Omental fat pad (tissue), 4 donors: ENCODE data around the gene CLEC11A. TPM values are rescaled to one million over a fixed set of nuclear protein-coding genes. Genes with fewer than 3 reads are reported as not detected.
"Not testable (repeated sequence)": the region's sequence is repeated elsewhere in the genome, so short reads cannot be mapped to it uniquely, and the experiment has no call there.

Experiments
- ATAC-seq: fragments of 150-250 bp; one replicate; pipeline ENCODE4 v1.9.1; 2016; ENCODE audit warnings: mild to moderate bottlenecking, moderate library complexity; ENCODE audit not compliant: low FRiP score
- DNase-seq: peaks from one replicate; pipeline ENCODE4 v3.0.0-alpha.2; 2019; ENCODE audit warnings: low spot score
- total RNA-seq, 4 donors: library from RNA; depleted of rRNA; stranded (reverse); fragments of >200 nt; gene quantifications; one replicate each; pipeline ENCODE4 v1.1.0, GENCODE V29; 2016
- TF ChIP-seq, protein P1 (sequence below), 3 donors: fragments of 450-650 bp; IDR thresholded peaks; one replicate each; pipeline ENCODE4 v1.5.1; 2016 to 2017; ENCODE audit warnings: antibody characterized with exemption in 3 of 3, mild to moderate bottlenecking in 3 of 3, moderate library complexity in 2 of 3

Gene CLEC11A
- total RNA-seq, 4 donors from 2014 or later: 17.1 to 32.0 (median 21.9) TPM

DNA sequence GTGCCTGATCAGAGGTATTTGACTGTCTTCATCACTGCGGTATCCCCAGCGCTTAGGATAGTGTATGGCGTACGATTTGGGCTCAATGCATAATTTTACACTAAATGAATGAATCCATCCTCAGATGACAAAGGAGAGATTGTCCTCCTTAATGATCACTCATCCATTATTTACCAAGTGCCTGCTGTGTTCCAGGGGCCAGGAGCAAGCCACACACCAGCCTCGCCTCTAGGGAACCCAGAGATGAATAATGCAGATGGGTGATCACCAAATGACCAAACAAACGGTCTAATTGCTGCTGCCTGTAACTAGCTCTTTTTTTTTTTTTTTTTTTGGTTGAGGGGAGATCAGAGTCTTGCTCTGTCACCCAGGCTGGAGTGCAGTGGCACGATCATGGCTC lies 41.2 kb downstream of the CLEC11A start:
- ATAC-seq (no peak), DNase-seq (no peak)
- TF ChIP-seq, protein P1, sequence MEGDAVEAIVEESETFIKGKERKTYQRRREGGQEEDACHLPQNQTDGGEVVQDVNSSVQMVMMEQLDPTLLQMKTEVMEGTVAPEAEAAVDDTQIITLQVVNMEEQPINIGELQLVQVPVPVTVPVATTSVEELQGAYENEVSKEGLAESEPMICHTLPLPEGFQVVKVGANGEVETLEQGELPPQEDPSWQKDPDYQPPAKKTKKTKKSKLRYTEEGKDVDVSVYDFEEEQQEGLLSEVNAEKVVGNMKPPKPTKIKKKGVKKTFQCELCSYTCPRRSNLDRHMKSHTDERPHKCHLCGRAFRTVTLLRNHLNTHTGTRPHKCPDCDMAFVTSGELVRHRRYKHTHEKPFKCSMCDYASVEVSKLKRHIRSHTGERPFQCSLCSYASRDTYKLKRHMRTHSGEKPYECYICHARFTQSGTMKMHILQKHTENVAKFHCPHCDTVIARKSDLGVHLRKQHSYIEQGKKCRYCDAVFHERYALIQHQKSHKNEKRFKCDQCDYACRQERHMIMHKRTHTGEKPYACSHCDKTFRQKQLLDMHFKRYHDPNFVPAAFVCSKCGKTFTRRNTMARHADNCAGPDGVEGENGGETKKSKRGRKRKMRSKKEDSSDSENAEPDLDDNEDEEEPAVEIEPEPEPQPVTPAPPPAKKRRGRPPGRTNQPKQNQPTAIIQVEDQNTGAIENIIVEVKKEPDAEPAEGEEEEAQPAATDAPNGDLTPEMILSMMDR (IDR thresholded peaks at IDR 0.05): no peak

DNA sequence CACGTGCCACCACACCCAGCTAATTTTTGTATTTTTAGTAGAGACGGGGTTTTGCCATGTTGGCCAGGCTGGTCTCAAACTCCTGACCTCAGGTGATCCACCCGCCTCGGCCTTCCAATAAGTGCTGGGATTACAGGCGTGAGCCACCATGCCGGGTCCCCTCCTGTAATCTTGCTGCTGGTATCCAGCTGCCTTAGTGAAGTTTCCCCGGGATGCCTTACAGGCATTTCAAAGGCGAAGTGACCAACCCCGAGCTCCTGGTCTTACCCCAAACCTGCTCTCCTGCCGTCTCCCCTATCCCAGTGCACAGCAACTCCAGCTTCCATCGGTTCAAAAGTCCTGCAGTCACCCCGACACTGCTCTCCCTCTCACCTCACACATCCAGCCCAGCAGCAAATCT lies 43.6 kb downstream of the CLEC11A start:
- ATAC-seq, DNase-seq: not testable (repeated sequence)

DNA sequence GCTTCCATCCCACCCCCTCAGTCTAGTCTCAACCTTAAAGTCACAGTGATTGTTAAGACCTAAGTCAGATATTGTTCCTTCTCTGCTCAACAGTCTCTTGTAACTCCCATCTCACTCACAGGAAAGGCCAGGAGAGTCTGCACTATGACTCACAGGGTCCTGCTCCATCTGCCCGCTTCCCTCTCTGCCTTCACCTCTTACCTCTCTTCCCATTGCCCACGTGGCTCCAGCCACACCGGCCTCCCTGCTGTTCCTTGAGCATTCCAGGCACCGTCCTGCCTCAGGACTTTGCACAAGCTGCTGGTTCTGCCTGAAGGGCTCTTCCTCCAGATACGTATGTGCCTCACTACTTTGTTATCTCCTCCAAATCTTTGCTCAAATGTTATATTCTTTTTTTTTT lies 44.1 kb downstream of the CLEC11A start:
- DNase-seq, ATAC-seq: not testable (repeated sequence)

DNA sequence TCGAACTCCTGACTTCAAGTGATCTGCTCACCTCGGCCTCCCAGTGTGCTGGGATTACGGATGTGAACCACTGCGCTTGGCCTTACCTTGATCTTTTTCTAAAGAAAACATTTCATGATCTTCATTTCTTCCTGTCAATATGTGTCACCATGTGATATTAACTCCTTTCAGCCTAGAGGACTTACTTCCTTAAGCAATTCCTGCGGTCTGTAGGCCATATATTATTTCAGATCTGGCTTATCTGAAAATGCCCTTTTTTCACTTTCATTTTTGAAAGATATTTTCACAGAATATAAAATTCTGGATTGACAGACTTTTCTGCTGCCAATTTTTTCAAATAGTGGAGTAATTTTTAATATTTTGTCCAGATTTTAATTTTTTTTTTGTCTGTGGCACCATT lies 45.1 kb downstream of the CLEC11A start:
- TF ChIP-seq, protein P1 (IDR thresholded peaks at IDR 0.05): no peak
- no peak for DNase-seq
- ATAC-seq: no peak

DNA sequence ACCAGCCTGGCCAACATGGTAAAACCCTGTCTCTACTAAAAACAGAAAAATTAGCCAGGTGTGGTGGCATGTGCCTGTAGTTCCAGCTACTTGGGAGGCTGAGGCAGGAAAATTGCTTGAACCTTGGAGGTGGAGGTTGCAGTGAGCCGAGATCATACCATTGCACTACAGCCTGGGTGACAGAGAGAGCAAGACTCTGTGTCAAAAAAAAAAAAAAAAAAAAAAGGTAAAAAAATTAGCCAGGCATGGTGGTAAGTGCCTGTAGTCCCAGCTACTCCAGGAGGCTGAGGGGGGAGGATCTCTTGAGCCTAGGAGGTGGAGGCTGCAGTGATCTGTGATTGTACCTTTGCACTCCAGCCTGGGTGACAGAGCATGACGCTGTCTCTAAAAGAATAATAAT lies 47.0 kb downstream of the CLEC11A start, which contains the start of gene GPR32:
TSS of gene GPR32 (plus strand) at position 301 of the 400 bp plus-strand sequence. CDS start 137 bp downstream, outside the sequence.
- DNase-seq, ATAC-seq: not testable (repeated sequence)

DNA sequence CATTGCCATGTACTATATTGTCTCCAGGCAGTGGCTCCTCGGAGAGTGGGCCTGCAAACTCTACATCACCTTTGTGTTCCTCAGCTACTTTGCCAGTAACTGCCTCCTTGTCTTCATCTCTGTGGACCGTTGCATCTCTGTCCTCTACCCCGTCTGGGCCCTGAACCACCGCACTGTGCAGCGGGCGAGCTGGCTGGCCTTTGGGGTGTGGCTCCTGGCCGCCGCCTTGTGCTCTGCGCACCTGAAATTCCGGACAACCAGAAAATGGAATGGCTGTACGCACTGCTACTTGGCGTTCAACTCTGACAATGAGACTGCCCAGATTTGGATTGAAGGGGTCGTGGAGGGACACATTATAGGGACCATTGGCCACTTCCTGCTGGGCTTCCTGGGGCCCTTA lies 47.7 kb downstream of the CLEC11A start:
- ATAC-seq (no peak), DNase-seq (no peak)
- TF ChIP-seq, protein P1 (IDR thresholded peaks at IDR 0.05): no peak

DNA sequence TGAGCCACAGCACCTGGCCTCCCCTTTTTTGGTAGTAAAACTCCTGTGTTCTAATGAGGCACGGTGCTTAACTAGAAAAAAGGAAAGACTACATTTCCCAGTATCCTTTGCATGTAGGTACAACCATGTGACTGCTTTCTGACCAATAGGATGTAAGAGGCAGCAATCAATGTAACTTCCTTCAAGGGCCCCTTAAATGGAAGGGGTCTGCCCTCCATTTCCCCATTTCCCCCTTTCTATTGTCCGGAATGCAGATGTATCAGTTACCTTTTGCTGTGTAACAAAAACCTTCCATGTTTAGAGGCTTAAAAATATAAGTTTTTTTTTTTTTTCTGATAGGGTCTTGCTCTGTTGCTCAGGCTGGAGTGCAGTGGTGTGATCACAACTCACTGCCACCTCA lies 49.3 kb downstream of the CLEC11A start:
- ATAC-seq (no peak), DNase-seq (no peak)
- TF ChIP-seq, protein P1 (IDR thresholded peaks at IDR 0.05): no peak

DNA sequence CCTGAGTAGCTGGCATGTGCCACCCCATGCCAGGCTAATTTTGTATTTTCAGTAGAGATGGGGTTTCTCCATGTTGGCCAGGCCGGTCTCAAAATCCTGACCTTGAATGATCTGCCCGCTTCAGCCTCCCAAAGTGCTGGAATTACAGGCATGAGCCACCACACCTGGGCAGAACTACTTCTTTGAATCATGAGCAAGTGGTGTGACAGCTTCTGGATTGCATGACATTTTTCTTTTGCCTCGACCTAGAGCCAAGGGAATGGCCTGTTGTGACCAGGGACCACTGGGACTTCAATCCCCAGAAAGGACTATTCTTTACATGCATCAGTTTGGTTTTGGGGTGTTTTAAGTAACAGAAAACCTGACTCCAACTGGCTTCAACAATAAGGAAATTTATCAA lies 49.7 kb downstream of the CLEC11A start:
- not testable (repeated sequence) for ATAC-seq, DNase-seq

DNA sequence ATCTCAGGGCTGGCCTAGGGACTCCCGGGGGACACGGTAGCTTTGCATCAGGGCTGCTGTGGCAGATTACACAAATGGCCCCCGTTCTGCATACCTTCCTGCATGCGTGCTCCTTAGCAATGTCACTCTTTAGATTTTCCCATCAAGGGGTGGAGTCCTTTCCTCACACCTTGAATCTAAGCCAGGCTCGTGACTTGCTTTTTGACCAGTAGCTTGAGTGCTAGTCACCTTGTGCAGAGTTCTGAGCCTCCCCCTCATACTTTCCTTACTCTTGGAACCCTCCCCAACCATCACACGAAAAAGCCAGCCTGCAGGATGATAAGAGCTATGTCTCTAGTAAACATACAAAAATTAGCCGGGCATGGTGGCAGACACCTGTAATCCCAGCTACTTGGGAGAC lies 50.3 kb downstream of the CLEC11A start:
- not testable (repeated sequence) for ATAC-seq, DNase-seq

Other genes with a start within 250 kb of the CLEC11A start
- 10 to 100 TPM; 41.6 to 52.1 (median 47.5) TPM for gene EMC10, start 246.9 kb upstream of the CLEC11A start, total RNA-seq
- 1 to 10 TPM in 1 of 4 donors, not detected in 3; 1.1 TPM for gene GARIN5A, start 246.5 kb upstream of the CLEC11A start, total RNA-seq
- gene JOSD2, start 212.2 kb upstream of the CLEC11A start, total RNA-seq: 10 to 100 TPM; 20.4 to 32.0 (median 23.0) TPM
- gene ASPDH, start 209.5 kb upstream of the CLEC11A start, total RNA-seq: not detected
- 1 to 10 TPM in 3 of 4 donors, under 1 TPM in 1; 0.84 to 1.6 (median 1.4) TPM for gene LRRC4B, start 154.9 kb upstream of the CLEC11A start, total RNA-seq
- not detected for gene SYT3, start 83.5 kb upstream of the CLEC11A start, total RNA-seq
- not detected for gene C19orf81, start 73.9 kb upstream of the CLEC11A start, total RNA-seq
- 1 to 10 TPM in 1 of 4 donors, under 1 TPM in 1, not detected in 2; 0.37 to 2.2 TPM for gene SHANK1, start 3.6 kb upstream of the CLEC11A start, total RNA-seq
- gene GPR32, start 47.1 kb downstream of the CLEC11A start, total RNA-seq: not detected
- gene ACP4, start 67.1 kb downstream of the CLEC11A start, total RNA-seq: not detected
- gene KLK1, start 100.4 kb downstream of the CLEC11A start, total RNA-seq: 1 to 10 TPM in 3 of 4 donors, not detected in 1; 1.0 to 1.4 (median 1.3) TPM
- not detected for gene KLK15, start 110.2 kb downstream of the CLEC11A start, total RNA-seq
- not detected for gene KLK3, start 131.6 kb downstream of the CLEC11A start, total RNA-seq
- gene KLK2, start 150.1 kb downstream of the CLEC11A start, total RNA-seq: not detected
- not detected for gene KLK4, start 188.0 kb downstream of the CLEC11A start, total RNA-seq
- gene KLK5, start 229.7 kb downstream of the CLEC11A start, total RNA-seq: 10 to 100 TPM in 1 of 4 donors, 1 to 10 TPM in 2, not detected in 1; 3.3 to 12.2 (median 9.7) TPM
- gene KLK6, start 246.2 kb downstream of the CLEC11A start, total RNA-seq: not detected